Fibroblast of lung (primary cell): ENCODE measurements around the gene CYP2J2. TPM values are rescaled to one million over a fixed set of nuclear protein-coding genes. Genes with fewer than 3 reads are reported as not detected.

Source experiments
- DNase-seq, 2 donors: peaks; one replicate each; pipeline versions ENCODE4 v3.0.0 to v3.0.0-alpha.2; 2010; ENCODE audit warnings: low read depth in 2 of 2
- H2AFZ ChIP-seq: 2 replicates; pipeline ENCODE4 v1.5.1; 2012; ENCODE audit warnings: low read length, control low read depth, inconsistent platforms
- H3K27ac ChIP-seq: 2 replicates; pipeline ENCODE4 v1.5.1; 2011; ENCODE audit warnings: low read length, control low read depth; ENCODE audit not compliant: insufficient read depth
- H3K27me3 ChIP-seq: 2 replicates; pipeline ENCODE4 v1.5.1; 2011; ENCODE audit warnings: mild to moderate bottlenecking, low read length; ENCODE audit not compliant: control insufficient read depth, insufficient read depth
- H3K36me3 ChIP-seq: 2 replicates; pipeline ENCODE4 v1.5.1; 2011; ENCODE audit warnings: low read length; ENCODE audit not compliant: control insufficient read depth, insufficient read depth
- H3K4me1 ChIP-seq: 2 replicates; pipeline ENCODE4 v1.5.1; 2011; ENCODE audit warnings: low read length; ENCODE audit not compliant: control insufficient read depth, insufficient read depth; ENCODE audit errors: extremely low read depth
- H3K4me2 ChIP-seq: 2 replicates; pipeline ENCODE4 v1.5.1; 2011; ENCODE audit warnings: low read length, control low read depth; ENCODE audit not compliant: insufficient read depth; ENCODE audit errors: extremely low read depth
- H3K4me3 ChIP-seq, 4 experiments: fragments of 200-600 bp in 1 of 4; sonication (generic) in 1 of 4; replicated peaks in 1 of 4; 2 replicates each; pipeline ENCODE4 v1.5.1; 2011 to 2016; ENCODE audit warnings: low read length in 4 of 4, low read depth in 3 of 4, mild to moderate bottlenecking in 3 of 4, control low read depth in 2 of 4, inconsistent platforms in 1 of 4, mixed read lengths in 1 of 4; ENCODE audit not compliant: insufficient read depth in 1 of 4; ENCODE audit errors: control extremely low read depth in 1 of 4
- H3K79me2 ChIP-seq: 2 replicates; pipeline ENCODE4 v1.5.1; 2012; ENCODE audit warnings: mild to moderate bottlenecking, low read length, inconsistent platforms; ENCODE audit not compliant: control insufficient read depth, insufficient read depth
- H3K9ac ChIP-seq: 2 replicates; pipeline ENCODE4 v1.5.1; 2011; ENCODE audit warnings: mild to moderate bottlenecking, low read length, control low read depth; ENCODE audit not compliant: insufficient read depth
- H3K9me3 ChIP-seq: 2 replicates; pipeline ENCODE4 v1.5.1; 2012; ENCODE audit warnings: low read depth, low read length; ENCODE audit not compliant: control insufficient read depth, insufficient read depth
- H4K20me1 ChIP-seq: 2 replicates; pipeline ENCODE4 v1.5.1; 2011; ENCODE audit warnings: low read length; ENCODE audit not compliant: control insufficient read depth, insufficient read depth; ENCODE audit errors: extremely low read depth
- EZH2 ChIP-seq: IDR thresholded peaks from 2 replicates; pipeline ENCODE4 v1.5.1; 2012; ENCODE audit warnings: low read length, control low read depth, mild to moderate bottlenecking; ENCODE audit errors: missing control alignments
- polyA plus RNA-seq, 2 donors: library from polyadenylated mRNA; depleted of rRNA in 1 of 2; stranded (reverse) in 1 of 2; unstranded in 1 of 2; fragments of >200 nt; gene quantifications; 2 replicates each; pipeline ENCODE4 v1.2.1, GENCODE V29; 2011 to 2012; ENCODE audit warnings: missing spikeins in 1 of 2
- total RNA-seq: library from RNA; depleted of rRNA; stranded (reverse); fragments of >200 nt; gene quantifications from 2 replicates; pipeline ENCODE4 v1.2.1, GENCODE V29; 2014
- TF ChIP-seq, protein P1 (sequence below), 2 donors: IDR thresholded peaks in 1 of 2; conservative IDR thresholded peaks in 1 of 2; 1 replicate in 1 of 2; 2 replicates in 1 of 2; pipeline ENCODE4 v1.5.1; 2011 to 2012; ENCODE audit warnings: low read length in 2 of 2, control low read depth in 1 of 2, inconsistent platforms in 1 of 2, low read depth in 1 of 2, mild to moderate bottlenecking in 1 of 2

CYP2J2 gene
- total and polyA plus RNA-seq, 2 donors (not counting 1 experiment from before 2014, with no cell fraction given): 0.03 to 0.17 TPM

DNA sequence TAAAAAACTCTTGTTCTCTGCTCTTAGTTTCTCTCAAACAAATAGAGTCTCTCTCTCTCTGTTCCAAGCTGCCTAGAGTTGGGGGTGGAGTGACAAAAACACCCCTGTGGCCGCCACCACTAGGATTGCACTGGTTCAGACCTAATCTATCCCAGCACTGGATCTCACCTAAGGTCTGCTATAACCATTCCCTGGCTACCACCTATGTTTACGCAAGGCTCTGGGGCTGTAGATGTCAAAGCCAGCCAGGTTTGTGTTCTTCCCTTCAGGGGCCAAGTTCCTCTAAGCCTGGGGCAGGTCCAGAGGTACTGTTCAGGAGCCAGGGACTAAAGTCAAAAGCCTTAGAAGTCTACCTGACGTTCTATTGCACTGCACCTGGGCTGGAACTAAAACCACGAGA is 12.8 kb upstream of the CYP2J2 start:
- H3K4me2 ChIP-seq: no peak overlapping the region
- no peaks in the 10 kb centered on the region for H3K4me1 ChIP-seq
- H3K9me3 ChIP-seq: no peaks in the 10 kb centered on the region
- no peak for DNase-seq
- no peak overlapping the region for H3K27ac ChIP-seq
- no peak overlapping the region for H3K4me3 ChIP-seq
- H3K36me3 ChIP-seq: no peaks in the 10 kb centered on the region
- no peak for TF ChIP-seq EZH2
- TF ChIP-seq, protein P1, sequence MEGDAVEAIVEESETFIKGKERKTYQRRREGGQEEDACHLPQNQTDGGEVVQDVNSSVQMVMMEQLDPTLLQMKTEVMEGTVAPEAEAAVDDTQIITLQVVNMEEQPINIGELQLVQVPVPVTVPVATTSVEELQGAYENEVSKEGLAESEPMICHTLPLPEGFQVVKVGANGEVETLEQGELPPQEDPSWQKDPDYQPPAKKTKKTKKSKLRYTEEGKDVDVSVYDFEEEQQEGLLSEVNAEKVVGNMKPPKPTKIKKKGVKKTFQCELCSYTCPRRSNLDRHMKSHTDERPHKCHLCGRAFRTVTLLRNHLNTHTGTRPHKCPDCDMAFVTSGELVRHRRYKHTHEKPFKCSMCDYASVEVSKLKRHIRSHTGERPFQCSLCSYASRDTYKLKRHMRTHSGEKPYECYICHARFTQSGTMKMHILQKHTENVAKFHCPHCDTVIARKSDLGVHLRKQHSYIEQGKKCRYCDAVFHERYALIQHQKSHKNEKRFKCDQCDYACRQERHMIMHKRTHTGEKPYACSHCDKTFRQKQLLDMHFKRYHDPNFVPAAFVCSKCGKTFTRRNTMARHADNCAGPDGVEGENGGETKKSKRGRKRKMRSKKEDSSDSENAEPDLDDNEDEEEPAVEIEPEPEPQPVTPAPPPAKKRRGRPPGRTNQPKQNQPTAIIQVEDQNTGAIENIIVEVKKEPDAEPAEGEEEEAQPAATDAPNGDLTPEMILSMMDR (conservative IDR thresholded peaks at IDR 0.05 in 1 of 2, IDR thresholded peaks at IDR 0.05 in 1 of 2; ENCODE audit: low read depth in 1 of 2, low read length in 2 of 2): no peak
- no peak overlapping the region for H2AFZ ChIP-seq
- no peaks in the 10 kb centered on the region for H3K27me3 ChIP-seq
- no peaks in the 10 kb centered on the region for H4K20me1 ChIP-seq
- H3K9ac ChIP-seq: no peak overlapping the region
- no peaks in the 10 kb centered on the region for H3K79me2 ChIP-seq

GRCh38 chr1:59937636-59938210 is 11.2 kb upstream of the CYP2J2 start:
- no peaks in the 10 kb centered on the region for H3K79me2 ChIP-seq
- no peaks in the 10 kb centered on the region for H3K9me3 ChIP-seq
- no peak overlapping the region for H3K4me3 ChIP-seq
- no peak overlapping the region for H3K9ac ChIP-seq
- H4K20me1 ChIP-seq: no peaks in the 10 kb centered on the region
- no peak for DNase-seq
- no peaks in the 10 kb centered on the region for H3K27me3 ChIP-seq
- H2AFZ ChIP-seq: no peak overlapping the region
- H3K4me1 ChIP-seq: no peaks in the 10 kb centered on the region
- no peak overlapping the region for H3K27ac ChIP-seq
- no peak overlapping the region for H3K4me2 ChIP-seq
- no peak for TF ChIP-seq EZH2
- TF ChIP-seq, protein P1 (conservative IDR thresholded peaks at IDR 0.05 in 1 of 2, IDR thresholded peaks at IDR 0.05 in 1 of 2; ENCODE audit: low read depth in 1 of 2, low read length in 2 of 2): no peak
- no peaks in the 10 kb centered on the region for H3K36me3 ChIP-seq

GRCh38 chr1:59936358-59936821 is 9.8 kb upstream of the CYP2J2 start:
- Histone ChIP-seq H3K4me1 (no peaks in the 10 kb centered on the region), H3K4me2 (no peak overlapping the region), H3K9ac (no peak overlapping the region), H2AFZ (no peak overlapping the region), H4K20me1 (no peaks in the 10 kb centered on the region), H3K27me3 (no peaks in the 10 kb centered on the region), H3K36me3 (no peaks in the 10 kb centered on the region), H3K4me3 (no peak overlapping the region), H3K27ac (no peak overlapping the region), H3K9me3 (no peaks in the 10 kb centered on the region), H3K79me2 (no peaks in the 10 kb centered on the region)
- TF ChIP-seq, protein P1 (conservative IDR thresholded peaks at IDR 0.05 in 1 of 2, IDR thresholded peaks at IDR 0.05 in 1 of 2; ENCODE audit: low read depth in 1 of 2, low read length in 2 of 2): no peak
- no peak for DNase-seq
